HG02852 (cell line): ENCODE data around the gene FSIP1.

Source experiments
- ATAC-seq: cut with Tn5 transposase; IDR thresholded peaks from one replicate; pipeline ENCODE4 v1.9.1; 2021; ENCODE audit warnings: mild to moderate bottlenecking, moderate library complexity; ENCODE audit not compliant: unreplicated experiment

FSIP1 gene

DNA sequence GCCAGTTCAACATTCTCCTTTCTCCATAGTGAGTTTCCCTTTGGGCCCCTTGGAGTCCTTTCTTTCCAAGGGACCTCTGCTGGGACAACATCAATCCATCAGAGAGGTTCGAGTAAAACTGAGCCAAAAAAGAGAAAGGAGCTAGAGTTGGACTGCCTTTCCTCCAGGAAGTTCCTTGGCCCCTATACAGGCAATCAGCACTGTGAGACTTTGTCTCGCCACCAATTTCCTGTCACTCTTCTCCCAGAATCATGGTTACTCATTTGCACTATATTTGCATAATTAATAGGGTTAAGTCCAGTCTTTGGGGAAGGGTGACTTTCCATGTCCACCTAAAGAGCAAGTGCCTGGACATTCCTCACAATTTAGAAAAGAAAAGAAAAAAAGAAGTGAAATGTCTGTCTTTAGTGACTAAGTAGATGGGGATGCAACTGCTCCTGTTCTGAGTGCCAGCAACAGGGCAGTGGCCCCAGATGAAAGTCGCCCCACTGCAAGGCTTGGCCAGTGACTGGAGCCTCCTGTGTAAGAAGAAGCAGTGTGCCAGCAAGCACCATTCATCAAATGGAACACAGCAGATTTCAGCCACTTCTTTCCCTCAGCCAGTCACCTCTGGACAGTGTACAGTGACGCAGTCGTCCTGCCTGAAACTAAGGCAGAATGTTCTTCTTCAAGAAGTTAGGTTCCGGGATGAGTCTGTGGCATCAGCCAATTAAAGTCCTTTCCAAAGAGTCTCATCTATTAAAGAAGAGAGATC lies 91.6 kb downstream of the FSIP1 start:
- ATAC-seq = no peak

GRCh38 chr15:39687965-39688364 lies 94.7 kb downstream of the FSIP1 start:
- ATAC-seq = no peak

DNA sequence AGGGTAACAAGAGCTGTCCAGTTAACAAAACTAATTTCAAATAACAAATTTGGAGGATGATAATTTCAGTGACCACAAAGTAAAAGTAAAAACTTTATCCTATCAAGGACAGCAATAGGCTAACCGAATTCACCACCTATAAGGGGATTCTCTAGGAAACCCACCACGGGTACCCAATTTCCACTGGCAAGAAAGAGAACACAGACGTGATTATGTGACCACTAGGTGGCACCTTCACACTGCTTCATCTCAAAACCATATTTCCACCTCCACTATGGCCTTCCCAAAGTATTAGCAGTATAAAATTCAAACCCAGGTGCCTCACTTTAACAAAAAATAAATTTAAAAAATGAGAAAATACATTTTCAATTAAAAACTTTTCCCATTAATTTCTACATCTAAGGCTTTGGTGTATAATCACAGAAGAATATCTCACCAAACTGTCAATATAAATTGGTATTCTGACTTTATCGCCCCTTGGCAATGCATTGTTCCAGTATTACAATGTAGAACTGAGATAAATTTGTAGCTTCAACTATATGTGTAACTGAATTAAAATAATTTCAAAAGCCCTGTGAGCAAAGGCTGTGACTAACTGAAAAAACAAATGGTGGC lies 96.5 kb downstream of the FSIP1 start:
- ATAC-seq = no peak

GRCh38 chr15:39685367-39685766 lies 97.3 kb downstream of the FSIP1 start:
- ATAC-seq = no peak

- ATAC-seq = no peak
These were observed 98.4 kb downstream of the FSIP1 start for GRCh38 chr15:39684233-39684632.

GRCh38 chr15:39682366-39682765 lies 100.3 kb downstream of the FSIP1 start:
- no peak for ATAC-seq

DNA sequence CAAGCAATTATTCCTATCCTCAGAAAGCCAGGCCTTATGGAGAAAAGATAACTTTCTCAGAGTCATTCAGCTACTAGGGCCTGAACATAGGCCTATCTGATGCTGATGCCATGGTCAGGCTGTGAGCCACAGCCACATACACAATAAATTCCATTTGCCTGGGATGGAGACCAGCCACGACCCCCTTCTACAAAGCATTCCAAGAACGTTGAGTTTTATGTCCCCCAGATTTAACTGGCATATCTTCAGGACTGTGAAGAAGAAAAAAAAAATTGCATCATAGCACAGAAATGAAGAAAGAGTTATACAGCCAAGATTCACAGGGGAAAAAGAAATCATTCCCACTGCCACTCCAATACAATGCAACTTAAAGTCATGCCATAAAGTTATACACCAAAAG lies 101.8 kb downstream of the FSIP1 start:
- no peak for ATAC-seq

DNA sequence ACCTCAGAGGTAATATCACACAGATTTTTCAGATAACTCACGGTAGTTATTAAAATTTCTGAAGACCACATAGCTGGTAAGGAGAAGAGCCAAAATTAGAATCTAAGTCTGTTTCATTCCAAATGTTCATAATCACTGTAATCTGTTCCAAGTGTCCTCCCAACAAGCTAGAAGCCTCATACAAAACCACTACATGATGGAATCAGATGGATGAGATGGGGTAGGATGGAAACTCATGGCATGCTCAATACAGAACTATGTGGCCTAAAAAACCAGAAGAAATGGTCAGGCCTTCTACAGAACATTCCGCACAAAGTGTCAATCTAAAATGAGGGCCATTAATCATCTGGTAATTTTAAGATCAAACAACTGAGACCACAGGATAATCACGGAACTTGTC lies 110.0 kb downstream of the FSIP1 start:
- ATAC-seq = no peak

GRCh38 chr15:39672184-39672583 lies 110.5 kb downstream of the FSIP1 start:
- ATAC-seq = no peak

DNA sequence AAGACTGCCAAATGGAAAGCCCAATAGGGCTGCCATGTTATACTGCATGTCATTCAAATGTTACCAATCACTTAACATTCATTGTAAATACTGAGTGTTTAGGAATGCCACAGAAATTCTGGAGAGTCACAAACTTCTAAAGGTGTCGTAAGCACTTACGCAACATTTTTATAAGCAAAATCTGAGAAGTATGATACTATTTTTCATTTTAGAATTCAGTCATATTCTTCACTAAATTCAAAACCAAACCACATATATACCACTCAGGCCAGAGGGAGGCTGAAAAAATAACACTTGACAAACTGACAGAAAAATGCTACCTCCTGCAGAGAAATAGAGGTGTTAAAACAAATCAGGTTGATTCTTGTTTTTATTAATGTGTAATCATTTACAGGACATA lies 112.0 kb downstream of the FSIP1 start:
- no peak for ATAC-seq

DNA sequence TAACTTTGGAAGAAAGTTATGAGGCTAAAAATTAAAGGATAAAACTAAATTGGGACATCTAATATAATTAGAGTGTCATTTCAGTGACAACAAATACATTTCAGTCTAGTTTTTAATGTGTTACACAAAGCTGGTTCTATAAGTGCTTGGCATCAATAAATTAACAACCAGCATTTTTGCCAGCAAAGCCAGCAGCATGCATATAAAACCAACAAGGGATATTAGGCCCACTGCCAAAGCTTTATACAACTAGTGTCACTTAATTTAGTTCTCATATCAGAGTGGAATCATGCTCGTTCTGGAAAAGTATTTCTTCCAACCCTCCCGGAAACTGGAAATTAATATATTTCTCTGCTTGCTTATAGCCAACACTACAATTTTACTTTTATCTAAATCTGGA lies 113.0 kb downstream of the FSIP1 start:
- no peak for ATAC-seq

DNA sequence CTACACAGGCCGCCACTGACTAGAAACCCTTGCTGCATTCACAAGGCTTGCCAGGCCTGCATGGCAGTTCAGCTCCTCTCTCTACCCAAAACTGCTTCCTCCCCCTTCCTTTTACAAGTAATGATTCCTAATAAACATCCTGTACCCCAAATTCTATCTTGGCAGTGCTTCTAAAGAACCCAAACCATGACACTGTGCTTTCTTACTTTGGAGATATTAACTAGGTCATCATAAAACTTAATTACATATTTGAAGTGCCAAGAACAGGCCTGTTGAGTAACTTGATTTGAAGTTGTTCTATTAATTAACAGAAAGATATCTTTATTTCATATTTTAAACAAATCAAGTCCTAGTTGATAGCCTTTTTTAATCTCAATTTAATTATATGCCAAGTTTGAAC lies 113.4 kb downstream of the FSIP1 start:
- no peak for ATAC-seq

DNA sequence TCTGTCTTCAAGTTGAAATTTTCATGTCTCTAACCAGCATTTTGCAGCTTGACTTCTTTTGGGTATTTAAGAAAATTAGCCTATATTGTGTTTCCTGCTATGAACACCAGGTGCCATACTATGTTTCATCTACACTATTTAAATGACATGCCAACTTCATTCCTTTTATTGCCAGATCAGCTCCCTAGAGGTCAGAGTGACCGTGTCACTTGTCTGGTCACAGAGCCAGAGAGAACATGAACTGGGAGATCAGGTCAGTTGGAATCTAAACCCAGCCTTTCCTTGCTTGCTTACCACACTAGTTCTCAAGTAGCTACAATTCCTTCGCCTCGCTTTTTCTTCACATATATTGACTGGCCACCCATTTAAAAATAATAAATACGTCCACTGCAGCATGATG lies 114.2 kb downstream of the FSIP1 start:
- no peak for ATAC-seq

DNA sequence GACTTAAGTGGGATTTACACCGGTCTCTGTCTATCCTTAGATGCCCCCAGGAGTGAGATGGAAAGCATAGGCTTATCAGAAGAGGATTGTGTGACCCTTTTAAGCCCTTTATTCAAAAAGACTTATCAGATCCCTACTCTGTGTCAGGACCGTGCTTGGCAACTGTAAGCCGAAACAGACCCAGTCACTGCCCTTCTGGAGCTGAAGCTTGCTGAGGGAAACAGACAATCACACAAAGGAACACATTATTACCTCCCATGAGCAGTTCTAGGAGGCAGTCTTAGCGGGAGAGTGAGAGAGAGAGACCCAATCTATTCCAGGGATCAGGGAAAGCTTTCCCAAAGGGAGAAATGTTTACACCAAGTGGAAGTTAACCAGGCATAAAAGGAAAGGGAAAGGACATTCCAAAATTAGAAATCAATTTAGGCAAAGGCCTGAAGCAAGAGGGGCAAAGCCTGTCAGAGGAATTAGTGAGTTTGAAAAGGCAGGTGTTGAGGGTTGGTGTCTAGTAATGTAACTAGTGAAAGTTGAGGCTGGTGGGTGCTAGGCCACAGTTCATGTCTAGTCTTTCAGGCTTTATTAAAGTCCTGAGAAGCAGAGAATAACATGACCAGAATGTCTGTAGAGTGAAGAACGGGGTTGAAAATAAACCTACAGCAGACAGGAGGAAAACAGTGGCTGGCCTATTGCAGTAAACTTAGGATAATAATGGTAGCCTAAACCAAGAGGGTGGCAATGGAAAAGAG lies 115.1 kb downstream of the FSIP1 start:
- no peak for ATAC-seq

DNA sequence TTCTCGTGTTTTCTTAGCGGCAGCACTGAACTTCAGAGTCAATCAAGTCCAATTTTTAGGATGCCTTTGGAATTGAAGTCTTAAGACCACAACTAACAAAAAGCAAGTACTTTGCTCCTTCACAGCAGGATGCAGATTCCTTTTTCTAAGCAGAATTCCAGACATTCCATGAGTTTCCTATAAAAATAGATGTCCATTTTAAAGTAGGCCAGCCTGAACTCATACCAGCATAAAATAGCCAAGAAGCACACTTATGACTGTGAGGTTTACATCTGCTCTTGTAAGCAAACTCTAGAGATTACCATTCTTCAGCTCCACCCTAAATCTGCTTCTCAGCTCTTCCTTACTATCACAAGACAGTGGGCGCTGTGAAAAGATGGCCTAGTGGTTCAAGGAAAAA lies 116.0 kb downstream of the FSIP1 start:
- ATAC-seq = no peak

- ATAC-seq = no peak
These were observed 116.9 kb downstream of the FSIP1 start for GRCh38 chr15:39665629-39666250.

- ATAC-seq = no peak
These were observed 118.9 kb downstream of the FSIP1 start for GRCh38 chr15:39663704-39664250.

GRCh38 chr15:39661776-39662175 lies 120.9 kb downstream of the FSIP1 start:
- no peak for ATAC-seq

GRCh38 chr15:39658740-39659139 lies 123.9 kb downstream of the FSIP1 start:
- ATAC-seq = no peak

- ATAC-seq = no peak
These were observed 125.0 kb downstream of the FSIP1 start for GRCh38 chr15:39657668-39658067.

DNA sequence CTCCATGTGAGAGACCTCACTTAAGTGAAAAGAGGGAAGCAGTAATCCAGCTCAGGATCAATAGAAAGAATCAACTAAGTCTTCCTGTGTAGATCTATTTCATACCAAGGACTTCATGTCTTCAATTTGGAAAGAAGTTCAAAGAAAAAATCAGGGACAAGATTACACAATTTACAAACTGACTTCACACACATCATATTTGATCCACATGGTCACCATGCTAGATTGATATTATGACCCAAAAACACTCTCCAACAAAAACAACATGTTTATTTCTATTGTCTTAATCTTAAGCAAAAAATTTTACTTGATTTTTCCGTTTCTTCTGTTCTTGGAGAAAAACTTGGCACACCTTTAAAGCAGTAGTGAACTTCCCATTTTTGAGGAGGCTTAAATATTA lies 125.5 kb downstream of the FSIP1 start:
- ATAC-seq = no peak
